Osteocyte (in vitro differentiated cells): Measurements from ENCODE around the gene EID1. TPM values are rescaled to one million over a fixed set of nuclear protein-coding genes. Genes with fewer than 3 reads are reported as not detected.
A peak's percentile ranks its signal among the peaks of the same experiment; 100 is the strongest.

Source experiments
- DNase-seq: peaks from one replicate; pipeline ENCODE4 v3.0.0; 2021; ENCODE audit warnings: mixed read lengths; ENCODE audit not compliant: unreplicated experiment; ENCODE audit errors: extremely low spot score
- H3K27ac Mint-ChIP-seq: one replicate; pipeline ENCODE4 v1.8.0; 2021; ENCODE audit warnings: mild to moderate bottlenecking, mixed read lengths; ENCODE audit not compliant: unreplicated experiment
- H3K27me3 Mint-ChIP-seq: one replicate; pipeline ENCODE4 v1.8.0; 2021; ENCODE audit warnings: mixed read lengths; ENCODE audit not compliant: unreplicated experiment
- H3K36me3 Mint-ChIP-seq: one replicate; pipeline ENCODE4 v1.8.0; 2021; ENCODE audit warnings: mixed read lengths; ENCODE audit not compliant: unreplicated experiment
- H3K4me1 Mint-ChIP-seq: one replicate; pipeline ENCODE4 v1.8.0; 2021; ENCODE audit warnings: mixed read lengths; ENCODE audit not compliant: unreplicated experiment
- H3K4me3 Mint-ChIP-seq: one replicate; pipeline ENCODE4 v1.8.0; 2021; ENCODE audit warnings: mild to moderate bottlenecking, moderate library complexity, mixed read lengths; ENCODE audit not compliant: unreplicated experiment
- H3K9me3 Mint-ChIP-seq: one replicate; pipeline ENCODE4 v1.8.0; 2021; ENCODE audit warnings: mixed read lengths; ENCODE audit not compliant: unreplicated experiment
- CTCF ChIP-seq: fragments of 200-600 bp; sonication (generic); IDR thresholded peaks from 2 replicates; pipeline ENCODE4 v1.5.0; 2021; ENCODE audit warnings: antibody characterized with exemption, mild to moderate bottlenecking, moderate library complexity
- total RNA-seq: library from RNA; stranded (reverse); gene quantifications from 2 replicates; pipeline ENCODE4 v1.2.1, GENCODE V29; 2021

EID1 gene
- total RNA-seq, 1 donor from 2014 or later, result 185 TPM

- Mint-ChIP-seq H3K4me1 (peaks cover 35% of the 10 kb centered on the region), H3K27me3 (no peaks in the 10 kb centered on the region), H3K27ac (peak overlapping the region; percentile 5), H3K9me3 (no peaks in the 10 kb centered on the region), H3K36me3 (no peaks in the 10 kb centered on the region), H3K4me3 (no peak overlapping the region)
- TF ChIP-seq CTCF, result no peak
- DNase-seq, result no peak
Observed at GRCh38 chr15:48868023-48868422, 9.9 kb upstream of the EID1 start.

- no peaks in the 10 kb centered on the region for H3K36me3 Mint-ChIP-seq
- H3K4me3 Mint-ChIP-seq, result no peak overlapping the region
- H3K4me1 Mint-ChIP-seq, result peaks cover 35% of the 10 kb centered on the region
- no peak for DNase-seq
- H3K9me3 Mint-ChIP-seq, result no peaks in the 10 kb centered on the region
- no peaks in the 10 kb centered on the region for H3K27me3 Mint-ChIP-seq
- TF ChIP-seq CTCF, result no peak
- H3K27ac Mint-ChIP-seq, result no peak overlapping the region
Observed at GRCh38 chr15:48868536-48868935, 9.4 kb upstream of the EID1 start.

GRCh38 chr15:48869966-48870365, 8.0 kb upstream of the EID1 start:
- Mint-ChIP-seq H3K27me3 (no peaks in the 10 kb centered on the region), H3K4me1 (peaks cover 33% of the 10 kb centered on the region), H3K36me3 (no peaks in the 10 kb centered on the region), H3K9me3 (no peaks in the 10 kb centered on the region), H3K4me3 (no peak overlapping the region), H3K27ac (no peak overlapping the region)
- TF ChIP-seq CTCF, result no peak
- no peak for DNase-seq

GRCh38 chr15:48871542-48871941, 6.4 kb upstream of the EID1 start:
- DNase-seq, result no peak
- no peak for TF ChIP-seq CTCF
- H3K27ac Mint-ChIP-seq, result no peak overlapping the region
- no peaks in the 10 kb centered on the region for H3K9me3 Mint-ChIP-seq
- no peaks in the 10 kb centered on the region for H3K36me3 Mint-ChIP-seq
- no peak overlapping the region for H3K4me3 Mint-ChIP-seq
- H3K4me1 Mint-ChIP-seq, result peaks cover 20% of the 10 kb centered on the region
- no peaks in the 10 kb centered on the region for H3K27me3 Mint-ChIP-seq

GRCh38 chr15:48872632-48873031, 5.3 kb upstream of the EID1 start:
- H3K36me3 Mint-ChIP-seq, result no peaks in the 10 kb centered on the region
- peaks cover 19% of the 10 kb centered on the region for H3K4me1 Mint-ChIP-seq
- no peak for TF ChIP-seq CTCF
- H3K4me3 Mint-ChIP-seq, result no peak overlapping the region
- no peaks in the 10 kb centered on the region for H3K27me3 Mint-ChIP-seq
- no peak for DNase-seq
- no peaks in the 10 kb centered on the region for H3K9me3 Mint-ChIP-seq
- H3K27ac Mint-ChIP-seq, result no peak overlapping the region
